Measurements from ENCODE around the gene MORN1.
A peak's percentile ranks its signal among the peaks of the same experiment; 100 is the strongest.

Gene MORN1

GRCh38 chr1:2303016-2303775 lies 88.2 kb downstream of the MORN1 start:
- peaks cover 8% of the 10 kb centered on the region for H4K20me1 ChIP-seq (ENCODE audit: insufficient read depth, low read length, poor library complexity, severe bottlenecking)
- H2AFZ ChIP-seq (ENCODE audit: low read length), result no peak overlapping the region
- H3K9me3 ChIP-seq (ENCODE audit: insufficient read depth, low read depth, low read length), result no peaks in the 10 kb centered on the region
- peaks cover 42% of the 10 kb centered on the region for H3K4me1 ChIP-seq (ENCODE audit: insufficient read depth, low read length, poor library complexity, severe bottlenecking)
- H3K4me2 ChIP-seq (ENCODE audit: low read depth, low read length, poor library complexity, severe bottlenecking), result no peak overlapping the region
- peaks cover 34% of the 10 kb centered on the region for H3K79me2 ChIP-seq (ENCODE audit: insufficient read depth, low read length)
- no peaks in the 10 kb centered on the region for H3K27me3 ChIP-seq (ENCODE audit: insufficient read depth, low read length, poor library complexity, severe bottlenecking)
- H3K36me3 ChIP-seq (ENCODE audit: insufficient read depth, low read length), result peaks cover 46% of the 10 kb centered on the region; the same call in 1 of the 2 replicates
- no peak for TF ChIP-seq EZH2phosphoT487 (IDR thresholded peaks at IDR 0.05; ENCODE audit: borderline replicate concordance)
- H3F3A ChIP-seq (ENCODE audit: low read depth), result peaks cover 15% of the 10 kb centered on the region
- no peak overlapping the region for H3K4me3 ChIP-seq (ENCODE audit: low read length, poor library complexity, severe bottlenecking)
- H3K9ac ChIP-seq (ENCODE audit: low read depth, low read length, poor library complexity, severe bottlenecking), result no peak overlapping the region
- H3K9me2 ChIP-seq (replicated peaks; ENCODE audit: low read depth, low read length), result no peaks in the 10 kb centered on the region

- Histone ChIP-seq H3K4me2 (ENCODE audit: low read depth, low read length, poor library complexity, severe bottlenecking) (peak overlapping the region; percentile 90), H3K9me3 (ENCODE audit: insufficient read depth, low read depth, low read length) (no peaks in the 10 kb centered on the region), H3K9ac (ENCODE audit: low read depth, low read length, poor library complexity, severe bottlenecking) (peak overlapping the region; percentile 82), H4K20me1 (ENCODE audit: insufficient read depth, low read length, poor library complexity, severe bottlenecking) (peaks cover 8% of the 10 kb centered on the region), H3K9me2 (replicated peaks; ENCODE audit: low read depth, low read length) (no peaks in the 10 kb centered on the region), H3K4me1 (ENCODE audit: insufficient read depth, low read length, poor library complexity, severe bottlenecking) (peaks cover 42% of the 10 kb centered on the region), H3F3A (ENCODE audit: low read depth) (peaks cover 15% of the 10 kb centered on the region), H3K36me3 (ENCODE audit: insufficient read depth, low read length) (peaks cover 38% of the 10 kb centered on the region; the same call in 1 of the 2 replicates), H3K27me3 (ENCODE audit: insufficient read depth, low read length, poor library complexity, severe bottlenecking) (no peaks in the 10 kb centered on the region), H3K4me3 (ENCODE audit: low read length, poor library complexity, severe bottlenecking) (peak overlapping the region; percentile 62), H3K79me2 (ENCODE audit: insufficient read depth, low read length) (peaks cover 42% of the 10 kb centered on the region), H2AFZ (ENCODE audit: low read length) (no peak overlapping the region)
- TF ChIP-seq EZH2phosphoT487 (IDR thresholded peaks at IDR 0.05; ENCODE audit: borderline replicate concordance) (no peak), CTCF (conservative IDR thresholded peaks at IDR 0.05; ENCODE audit: low read length) (no peak)
Observed at GRCh38 chr1:2302292-2302925, 88.9 kb downstream of the MORN1 start.

- H3K9ac ChIP-seq (ENCODE audit: low read depth, low read length, poor library complexity, severe bottlenecking), result peak overlapping the region; percentile 82
- no peak for TF ChIP-seq CTCF (conservative IDR thresholded peaks at IDR 0.05; ENCODE audit: low read length)
- TF ChIP-seq EZH2phosphoT487 (IDR thresholded peaks at IDR 0.05; ENCODE audit: borderline replicate concordance), result no peak
- no peaks in the 10 kb centered on the region for H3K9me3 ChIP-seq (ENCODE audit: insufficient read depth, low read depth, low read length)
- peak overlapping the region; percentile 62 for H3K4me3 ChIP-seq (ENCODE audit: low read length, poor library complexity, severe bottlenecking)
- no peak overlapping the region for H2AFZ ChIP-seq (ENCODE audit: low read length)
- H3K4me2 ChIP-seq (ENCODE audit: low read depth, low read length, poor library complexity, severe bottlenecking), result peak overlapping the region; percentile 90
- peaks cover 48% of the 10 kb centered on the region for H3K79me2 ChIP-seq (ENCODE audit: insufficient read depth, low read length)
- H3K4me1 ChIP-seq (ENCODE audit: insufficient read depth, low read length, poor library complexity, severe bottlenecking), result peaks cover 42% of the 10 kb centered on the region
- H3K27me3 ChIP-seq (ENCODE audit: insufficient read depth, low read length, poor library complexity, severe bottlenecking), result no peaks in the 10 kb centered on the region
- peaks cover 32% of the 10 kb centered on the region; the same call in 1 of the 2 replicates for H3K36me3 ChIP-seq (ENCODE audit: insufficient read depth, low read length)
- peaks cover 15% of the 10 kb centered on the region for H3F3A ChIP-seq (ENCODE audit: low read depth)
- H4K20me1 ChIP-seq (ENCODE audit: insufficient read depth, low read length, poor library complexity, severe bottlenecking), result peaks cover 8% of the 10 kb centered on the region
- no peaks in the 10 kb centered on the region for H3K9me2 ChIP-seq (replicated peaks; ENCODE audit: low read depth, low read length)
Observed at GRCh38 chr1:2301607-2302291, 89.6 kb downstream of the MORN1 start.
